Lung (tissue), 12 donors: ENCODE measurements around the gene PTPRG. TPM values are rescaled to one million over a fixed set of nuclear protein-coding genes. Genes with fewer than 3 reads are reported as not detected.

Experiments used
- ATAC-seq: fragments of 200-7000 bp; cut with Tn5 transposase; one replicate; pipeline ENCODE4 v1.9.1; 2020; ENCODE audit warnings: moderate number of reproducible peaks; ENCODE audit not compliant: insufficient read depth, low FRiP score
- DNase-seq, 3 donors: peaks; one replicate each; pipeline ENCODE4 v3.0.0-alpha.2; 2013 to 2017
- H3K27ac ChIP-seq, 2 donors: one replicate each; pipeline ENCODE4 v1.5.1; 2013; ENCODE audit warnings: mild to moderate bottlenecking in 2 of 2, moderate library complexity in 2 of 2, control low read depth in 1 of 2, inconsistent platforms in 1 of 2, low read depth in 1 of 2, low read length in 1 of 2
- H3K27me3 ChIP-seq, 3 donors: one replicate each; pipeline ENCODE4 v1.5.1; 2013; ENCODE audit warnings: low read length in 2 of 3; ENCODE audit not compliant: control insufficient read depth in 3 of 3, insufficient read depth in 3 of 3
- H3K36me3 ChIP-seq, 4 donors: one replicate each; pipeline ENCODE4 v1.5.1; 2013; ENCODE audit warnings: low read length in 4 of 4, mild to moderate bottlenecking in 1 of 4, moderate library complexity in 1 of 4; ENCODE audit not compliant: control insufficient read depth in 4 of 4, insufficient read depth in 4 of 4
- H3K4me1 ChIP-seq, 5 donors: one replicate each; pipeline ENCODE4 v1.5.1; 2013; ENCODE audit warnings: low read length in 5 of 5, mild to moderate bottlenecking in 2 of 5, moderate library complexity in 1 of 5; ENCODE audit not compliant: control insufficient read depth in 5 of 5, insufficient read depth in 5 of 5
- H3K4me3 ChIP-seq: one replicate; pipeline ENCODE4 v1.5.1; 2013; ENCODE audit warnings: mild to moderate bottlenecking, control low read depth, moderate library complexity
- H3K9ac ChIP-seq, 2 donors: one replicate each; pipeline ENCODE4 v1.5.1; 2013; ENCODE audit warnings: low read length in 2 of 2, control low read depth in 1 of 2; ENCODE audit not compliant: insufficient read depth in 1 of 2
- H3K9me3 ChIP-seq, 4 donors: one replicate each; pipeline ENCODE4 v1.5.1; 2013; ENCODE audit warnings: low read length in 3 of 4, mild to moderate bottlenecking in 1 of 4, moderate library complexity in 1 of 4; ENCODE audit not compliant: control insufficient read depth in 4 of 4, insufficient read depth in 3 of 4
- WGBS, 2 donors: extraction: QIAGEN DNeasy Blood & Tissue Kit; methylation state at CpG; one replicate each; pipeline ENCODE4 v1.1.7; 2013; 5-methylcytosine and 5-hydroxymethylcytosine counted together
- polyA plus RNA-seq, 2 donors: library from polyadenylated mRNA; stranded (reverse); fragments of 200-250 nt; gene quantifications; one replicate each; pipeline ENCODE4 v1.2.1, GENCODE V29; 2013
- total RNA-seq, 2 donors: library from RNA; depleted of rRNA in 1 of 2; stranded (reverse); fragments of >200 nt in 1 of 2; gene quantifications; one replicate each; pipeline ENCODE4 v1.2.1, GENCODE V29; 2014 to 2021
- TF ChIP-seq, protein P1 (sequence below): IDR thresholded peaks from 2 replicates; pipeline ENCODE4 v1.5.1; 2012; ENCODE audit warnings: mild to moderate bottlenecking; ENCODE audit errors: control extremely low read depth, extremely low read depth
- donor health status: control.
- donor health status: control.
- donor health status: Bipolar disorder and iron deficiency.
- donor health status: healthy.
- donor health status: DM: yes; HTN: yes; CAD: no.

The PTPRG gene
- total and polyA plus RNA-seq, 4 donors, result 8.5 to 131 (median 75.9) TPM

GRCh38 chr3:61532739-61533500 is 28.5 kb upstream of the PTPRG start:
- TF ChIP-seq, protein P1, sequence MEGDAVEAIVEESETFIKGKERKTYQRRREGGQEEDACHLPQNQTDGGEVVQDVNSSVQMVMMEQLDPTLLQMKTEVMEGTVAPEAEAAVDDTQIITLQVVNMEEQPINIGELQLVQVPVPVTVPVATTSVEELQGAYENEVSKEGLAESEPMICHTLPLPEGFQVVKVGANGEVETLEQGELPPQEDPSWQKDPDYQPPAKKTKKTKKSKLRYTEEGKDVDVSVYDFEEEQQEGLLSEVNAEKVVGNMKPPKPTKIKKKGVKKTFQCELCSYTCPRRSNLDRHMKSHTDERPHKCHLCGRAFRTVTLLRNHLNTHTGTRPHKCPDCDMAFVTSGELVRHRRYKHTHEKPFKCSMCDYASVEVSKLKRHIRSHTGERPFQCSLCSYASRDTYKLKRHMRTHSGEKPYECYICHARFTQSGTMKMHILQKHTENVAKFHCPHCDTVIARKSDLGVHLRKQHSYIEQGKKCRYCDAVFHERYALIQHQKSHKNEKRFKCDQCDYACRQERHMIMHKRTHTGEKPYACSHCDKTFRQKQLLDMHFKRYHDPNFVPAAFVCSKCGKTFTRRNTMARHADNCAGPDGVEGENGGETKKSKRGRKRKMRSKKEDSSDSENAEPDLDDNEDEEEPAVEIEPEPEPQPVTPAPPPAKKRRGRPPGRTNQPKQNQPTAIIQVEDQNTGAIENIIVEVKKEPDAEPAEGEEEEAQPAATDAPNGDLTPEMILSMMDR, result no peak
- Histone ChIP-seq H3K27me3 (no peaks in the 10 kb centered on the region), H3K4me1 (peaks cover 0 to 10% (median 2%) of the 10 kb centered on the region in 5 donors), H3K9me3 (no peaks in the 10 kb centered on the region), H3K27ac (no peak overlapping the region), H3K4me3 (no peak overlapping the region), H3K9ac (no peak overlapping the region), H3K36me3 (no peaks in the 10 kb centered on the region)
- ATAC-seq (no peak), DNase-seq (no peak)
- WGBS, 2 donors, result 92% methylated on average over 13 of the region's 13 CpGs

DNA sequence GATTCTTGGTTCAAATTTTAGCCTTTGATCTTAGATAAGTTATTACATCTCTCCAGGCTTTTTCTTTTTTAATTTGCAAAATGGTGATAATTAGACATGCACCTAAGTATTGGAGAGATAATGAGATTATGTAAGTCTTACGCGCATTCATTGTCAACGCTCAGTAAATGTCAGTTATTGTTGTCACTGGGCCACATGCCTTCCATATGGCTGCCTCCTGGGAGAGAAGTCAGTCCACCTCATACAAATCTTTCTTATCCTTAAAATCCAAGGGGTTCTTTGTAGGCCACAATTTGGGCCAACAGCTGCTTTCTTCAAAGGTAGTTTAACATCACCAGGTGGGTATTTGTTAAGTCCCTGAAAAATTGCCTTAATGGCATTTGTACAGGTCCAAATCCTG is 25.5 kb upstream of the PTPRG start:
- DNase-seq (no peak), ATAC-seq (no peak)
- H3K9ac ChIP-seq, result no peak overlapping the region
- H3K9me3 ChIP-seq, result no peaks in the 10 kb centered on the region
- WGBS, 2 donors, result 82 to 98% methylated on average over 3 of the region's 3 CpGs
- H3K27me3 ChIP-seq, result no peaks in the 10 kb centered on the region
- peaks cover 0 to 12% (median 2%) of the 10 kb centered on the region in 5 donors for H3K4me1 ChIP-seq
- no peak overlapping the region for H3K4me3 ChIP-seq
- TF ChIP-seq, protein P1, result no peak
- no peaks in the 10 kb centered on the region for H3K36me3 ChIP-seq
- no peak overlapping the region for H3K27ac ChIP-seq

DNA sequence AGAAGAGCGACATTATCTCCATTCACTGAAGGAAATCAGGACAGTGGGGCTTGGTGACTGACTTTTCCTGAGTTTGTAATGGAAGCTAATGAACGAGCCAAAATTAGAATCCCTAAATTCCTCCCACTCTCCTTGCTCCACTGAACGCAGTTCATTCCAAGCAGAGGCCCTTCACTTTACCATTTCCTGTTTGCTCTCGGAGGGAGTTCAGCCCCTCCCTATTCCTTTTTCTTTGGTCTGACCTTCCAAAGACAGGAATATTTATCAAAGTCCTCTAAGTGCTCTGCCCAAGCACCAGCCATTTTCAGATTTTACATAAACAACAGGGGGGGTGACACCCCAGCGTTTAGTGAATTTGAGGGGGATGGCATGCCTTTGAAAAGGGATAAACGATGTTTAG is 24.0 kb upstream of the PTPRG start:
- H3K4me1 ChIP-seq, result peaks cover 1 to 12% (median 4%) of the 10 kb centered on the region in 5 donors
- H3K27me3 ChIP-seq, result no peaks in the 10 kb centered on the region
- peak overlapping the region in 1 of 2 donors; percentile 40 for H3K27ac ChIP-seq
- DNase-seq, result peak; percentile 46 to 79 (median 66)
- H3K9me3 ChIP-seq, result no peaks in the 10 kb centered on the region
- H3K36me3 ChIP-seq, result no peaks in the 10 kb centered on the region
- ATAC-seq, result peak; percentile 62
- WGBS, 2 donors, result 24 to 45% methylated on average over 6 of the region's 6 CpGs
- no peak overlapping the region for H3K4me3 ChIP-seq
- no peak overlapping the region for H3K9ac ChIP-seq
- TF ChIP-seq, protein P1, result no peak
